ENCODE measurements around the gene NECTIN1. TPM values are rescaled to one million over a fixed set of nuclear protein-coding genes. Genes with fewer than 3 reads are reported as not detected.

Gene NECTIN1
- total RNA-seq, 1 experiment from 2014 or later, result 3.6 TPM

- in situ Hi-C loops (cut with HindIII; ENCODE audit: low sequenced_read_pairs), result no loop called here
- no peak for DNase-seq (ENCODE audit: low spot score)
Measured at GRCh38 chr11:119756169-119756865, 27.3 kb upstream of the NECTIN1 start.

GRCh38 chr11:119755356-119756071, 26.5 kb upstream of the NECTIN1 start:
- in situ Hi-C loops (cut with HindIII; ENCODE audit: low sequenced_read_pairs), result no loop called here
- no peak for DNase-seq (ENCODE audit: low spot score)

GRCh38 chr11:119754656-119755355, 25.8 kb upstream of the NECTIN1 start:
- no peak for DNase-seq (ENCODE audit: low spot score)
- in situ Hi-C loops (cut with HindIII; ENCODE audit: low sequenced_read_pairs), result no loop called here

- in situ Hi-C loops (cut with HindIII; ENCODE audit: low sequenced_read_pairs), result no loop called here
Measured at GRCh38 chr11:119754199-119754598, 25.2 kb upstream of the NECTIN1 start.

GRCh38 chr11:119752946-119753345, 23.9 kb upstream of the NECTIN1 start:
- DNase-seq (ENCODE audit: low spot score), result no peak
- in situ Hi-C loops (cut with HindIII; ENCODE audit: low sequenced_read_pairs), result no loop called here

More at GRCh38 chr11:119754199-119754598, 25.2 kb upstream of the NECTIN1 start:
- DNase-seq (ENCODE audit: low spot score), result no peak

- in situ Hi-C loops (cut with HindIII; ENCODE audit: low sequenced_read_pairs), result no loop called here
- no peak for DNase-seq (ENCODE audit: low spot score)
Measured at GRCh38 chr11:119752345-119752871, 23.4 kb upstream of the NECTIN1 start.

- in situ Hi-C loops (cut with HindIII; ENCODE audit: low sequenced_read_pairs), result no loop called here
- DNase-seq (ENCODE audit: low spot score), result no peak
Measured at GRCh38 chr11:119750056-119750455, 21.1 kb upstream of the NECTIN1 start.

GRCh38 chr11:119749006-119749565, 20.1 kb upstream of the NECTIN1 start:
- in situ Hi-C loops (cut with HindIII; ENCODE audit: low sequenced_read_pairs), result no loop called here
- no peak for DNase-seq (ENCODE audit: low spot score)

- no peak for DNase-seq (ENCODE audit: low spot score)
- in situ Hi-C loops (cut with HindIII; ENCODE audit: low sequenced_read_pairs), result no loop called here
Measured at GRCh38 chr11:119747868-119748660, 19.1 kb upstream of the NECTIN1 start.

- in situ Hi-C loops (cut with HindIII; ENCODE audit: low sequenced_read_pairs), result no loop called here
- no peak for DNase-seq (ENCODE audit: low spot score)
Measured at GRCh38 chr11:119745776-119746535, 17.0 kb upstream of the NECTIN1 start.

GRCh38 chr11:119745112-119745511, 16.1 kb upstream of the NECTIN1 start:
- in situ Hi-C loops (cut with HindIII; ENCODE audit: low sequenced_read_pairs), result no loop called here

GRCh38 chr11:119744577-119744976, 15.6 kb upstream of the NECTIN1 start:
- in situ Hi-C loops (cut with HindIII; ENCODE audit: low sequenced_read_pairs), result no loop called here
- DNase-seq (ENCODE audit: low spot score), result no peak

More at GRCh38 chr11:119745112-119745511, 16.1 kb upstream of the NECTIN1 start:
- no peak for DNase-seq (ENCODE audit: low spot score)

GRCh38 chr11:119743006-119743405, 14.0 kb upstream of the NECTIN1 start:
- in situ Hi-C loops (cut with HindIII; ENCODE audit: low sequenced_read_pairs), result no loop called here
- DNase-seq (ENCODE audit: low spot score), result no peak

GRCh38 chr11:119742263-119742861, 13.4 kb upstream of the NECTIN1 start:
- in situ Hi-C loops (cut with HindIII; ENCODE audit: low sequenced_read_pairs), result no loop called here

GRCh38 chr11:119741369-119742262, 12.6 kb upstream of the NECTIN1 start:
- DNase-seq (ENCODE audit: low spot score), result peak; percentile 32
- in situ Hi-C loops (cut with HindIII; ENCODE audit: low sequenced_read_pairs), result no loop called here

More at GRCh38 chr11:119742263-119742861, 13.4 kb upstream of the NECTIN1 start:
- no peak for DNase-seq (ENCODE audit: low spot score)

GRCh38 chr11:119739975-119740374, 11.0 kb upstream of the NECTIN1 start:
- in situ Hi-C loops (cut with HindIII; ENCODE audit: low sequenced_read_pairs), result no loop called here
- no peak for DNase-seq (ENCODE audit: low spot score)
